Measurements from ENCODE around the gene CNN1. TPM values are rescaled to one million over a fixed set of nuclear protein-coding genes. Genes with fewer than 3 reads are reported as not detected.

Gene CNN1
- total RNA-seq, 1 experiment from 2014 or later = 0.44 TPM

DNA sequence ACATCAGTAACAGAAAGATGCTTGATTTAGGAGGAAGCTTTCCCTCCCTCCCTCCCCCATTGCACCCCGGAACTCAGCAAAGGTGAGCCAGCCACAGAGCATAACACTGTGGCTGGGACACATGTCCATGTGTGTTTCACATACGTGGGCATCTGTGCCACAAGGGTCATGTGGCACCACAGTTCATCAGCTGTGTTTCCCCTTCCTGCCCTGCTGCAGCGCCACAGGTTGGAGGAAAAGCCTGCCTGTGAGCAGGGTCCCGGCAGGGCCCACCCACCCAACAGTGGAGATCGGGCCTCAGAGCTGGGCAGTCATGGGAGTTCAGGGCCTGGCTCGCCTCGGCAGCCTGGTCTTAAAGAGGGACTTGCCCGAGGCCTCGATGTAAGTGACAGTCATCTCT is 36.0 kb downstream of the CNN1 start:
- ChIA-PET POLR2A (ENCODE audit: unreplicated experiment) (no interaction called here), CTCF (no interaction called here)
- no peak overlapping the region for H2AFZ ChIP-seq
- H3K79me2 ChIP-seq (ENCODE audit: low read depth) = no peaks in the 10 kb centered on the region
- H3K36me3 ChIP-seq (ENCODE audit: low read depth) = no peaks in the 10 kb centered on the region
- 0 out of 2 replicates have a peak, but pooled peaks cover 5% of the 10 kb centered on the region for H3F3A ChIP-seq (ENCODE audit: insufficient read depth, low read depth)
- no peaks in the 10 kb centered on the region for H3K9me3 ChIP-seq (ENCODE audit: insufficient read depth, low read depth)
- TF ChIP-seq, protein P1, sequence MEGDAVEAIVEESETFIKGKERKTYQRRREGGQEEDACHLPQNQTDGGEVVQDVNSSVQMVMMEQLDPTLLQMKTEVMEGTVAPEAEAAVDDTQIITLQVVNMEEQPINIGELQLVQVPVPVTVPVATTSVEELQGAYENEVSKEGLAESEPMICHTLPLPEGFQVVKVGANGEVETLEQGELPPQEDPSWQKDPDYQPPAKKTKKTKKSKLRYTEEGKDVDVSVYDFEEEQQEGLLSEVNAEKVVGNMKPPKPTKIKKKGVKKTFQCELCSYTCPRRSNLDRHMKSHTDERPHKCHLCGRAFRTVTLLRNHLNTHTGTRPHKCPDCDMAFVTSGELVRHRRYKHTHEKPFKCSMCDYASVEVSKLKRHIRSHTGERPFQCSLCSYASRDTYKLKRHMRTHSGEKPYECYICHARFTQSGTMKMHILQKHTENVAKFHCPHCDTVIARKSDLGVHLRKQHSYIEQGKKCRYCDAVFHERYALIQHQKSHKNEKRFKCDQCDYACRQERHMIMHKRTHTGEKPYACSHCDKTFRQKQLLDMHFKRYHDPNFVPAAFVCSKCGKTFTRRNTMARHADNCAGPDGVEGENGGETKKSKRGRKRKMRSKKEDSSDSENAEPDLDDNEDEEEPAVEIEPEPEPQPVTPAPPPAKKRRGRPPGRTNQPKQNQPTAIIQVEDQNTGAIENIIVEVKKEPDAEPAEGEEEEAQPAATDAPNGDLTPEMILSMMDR (conservative IDR thresholded peaks at IDR 0.05) = no peak
- TF ChIP-seq EZH2 (IDR thresholded peaks at IDR 0.05; ENCODE audit: low read depth) = no peak
- BruUV-seq (replicated peaks) = no TSS peak
- no peaks in the 10 kb centered on the region for H3K27me3 ChIP-seq (ENCODE audit: insufficient read depth, low read depth)
- H3K27ac ChIP-seq = no peak overlapping the region
- no peak overlapping the region for H3K4me2 ChIP-seq
- no peak for DNase-seq
- H4K20me1 ChIP-seq (ENCODE audit: insufficient read depth) = no peaks in the 10 kb centered on the region
- intact Hi-C loops (cut with micrococcal nuclease; ENCODE audit: unreplicated experiment) = no loop called here
- no peaks in the 10 kb centered on the region for H3K4me1 ChIP-seq (replicated peaks; ENCODE audit: insufficient read depth)
- no peak overlapping the region for H3K4me3 ChIP-seq
- H3K9me2 ChIP-seq (ENCODE audit: insufficient read depth) = no peaks in the 10 kb centered on the region

DNA sequence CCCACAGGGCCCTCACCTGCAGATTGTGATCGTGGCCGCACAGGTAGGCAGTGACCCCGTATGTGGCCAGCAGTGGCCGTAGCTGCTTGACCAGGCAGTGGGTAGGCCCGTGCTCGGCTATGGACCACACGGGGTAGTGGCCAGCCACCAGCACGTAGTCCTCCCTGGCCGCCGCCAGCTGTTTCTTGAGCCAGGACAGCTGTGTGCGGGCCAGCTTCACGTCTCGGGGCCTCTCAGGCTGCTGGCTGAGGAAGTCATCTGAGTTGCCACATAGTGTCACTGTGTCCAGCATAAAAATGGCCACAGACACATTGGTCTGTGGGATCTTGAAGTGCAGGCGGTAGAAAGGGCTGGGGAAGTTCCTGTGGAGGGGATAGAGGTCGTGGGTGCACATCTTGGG is 37.6 kb downstream of the CNN1 start:
- H3K79me2 ChIP-seq (ENCODE audit: low read depth) = no peaks in the 10 kb centered on the region
- no peaks in the 10 kb centered on the region for H3K27me3 ChIP-seq (ENCODE audit: insufficient read depth, low read depth)
- no peaks in the 10 kb centered on the region for H4K20me1 ChIP-seq (ENCODE audit: insufficient read depth)
- no peak overlapping the region for H3K4me2 ChIP-seq
- H3K4me1 ChIP-seq (replicated peaks; ENCODE audit: insufficient read depth) = no peaks in the 10 kb centered on the region
- DNase-seq = no peak
- TF ChIP-seq EZH2 (IDR thresholded peaks at IDR 0.05; ENCODE audit: low read depth) = no peak
- TF ChIP-seq, protein P1 (conservative IDR thresholded peaks at IDR 0.05) = no peak
- H2AFZ ChIP-seq = no peak overlapping the region
- ChIA-PET POLR2A (ENCODE audit: unreplicated experiment) (no interaction called here), CTCF (no interaction called here)
- H3K27ac ChIP-seq = no peak overlapping the region
- no peak overlapping the region for H3K4me3 ChIP-seq
- no peaks in the 10 kb centered on the region for H3K9me2 ChIP-seq (ENCODE audit: insufficient read depth)
- H3K36me3 ChIP-seq (ENCODE audit: low read depth) = no peaks in the 10 kb centered on the region
- BruUV-seq (replicated peaks) = no TSS peak
- H3F3A ChIP-seq (ENCODE audit: insufficient read depth, low read depth) = no peaks in the 10 kb centered on the region; the same call in 1 of the 2 replicates
- intact Hi-C loops (cut with micrococcal nuclease; ENCODE audit: unreplicated experiment) = no loop called here
- H3K9me3 ChIP-seq (ENCODE audit: insufficient read depth, low read depth) = no peaks in the 10 kb centered on the region

DNA sequence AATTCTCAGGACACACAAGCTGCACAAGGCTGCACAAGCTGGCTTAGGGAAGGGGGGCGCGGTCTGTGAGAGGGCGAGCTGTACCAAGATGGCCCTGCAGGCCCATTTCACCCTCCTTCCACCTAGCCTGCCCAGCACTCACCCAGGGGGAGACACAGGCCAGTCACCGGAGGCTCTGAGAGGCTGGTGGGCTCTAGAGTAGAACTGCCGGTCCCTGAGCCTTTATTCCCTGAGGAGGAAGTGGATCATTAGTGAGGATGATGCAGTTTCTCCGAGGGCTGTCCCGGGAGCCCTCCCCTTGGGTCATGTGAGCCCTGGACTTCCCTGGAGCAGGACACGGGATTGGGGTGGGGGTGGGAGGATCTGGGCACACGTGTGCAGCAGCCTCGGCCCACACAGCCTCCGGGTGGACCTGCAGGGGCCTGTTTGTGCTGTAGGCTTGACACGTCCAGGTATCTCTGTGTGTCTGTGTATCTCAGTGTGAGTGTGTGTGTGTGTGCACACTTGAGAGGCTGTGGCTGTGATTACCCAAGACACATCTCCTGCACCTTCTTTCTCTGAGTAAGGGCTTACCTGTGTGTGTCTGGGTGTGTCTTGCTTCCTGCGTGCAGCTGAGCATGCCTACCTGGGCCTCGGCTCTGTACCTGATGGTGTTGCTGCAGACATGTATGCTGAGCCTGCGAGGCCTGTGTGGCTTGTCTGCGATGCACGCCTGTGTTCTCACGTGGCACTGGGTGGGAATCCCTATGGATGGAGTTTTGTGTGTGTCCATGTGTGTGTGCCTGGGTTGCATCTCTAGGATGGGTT is 39.0 kb downstream of the CNN1 start, which contains the start of gene ACP5:
Gene ACP5 (minus strand): TSS at position 195 of the 807 bp plus-strand sequence. CDS start 328 bp downstream, outside the sequence.
- ChIA-PET CTCF (no interaction called here), POLR2A (ENCODE audit: unreplicated experiment) (no interaction called here)
- H4K20me1 ChIP-seq (ENCODE audit: insufficient read depth) = no peaks in the 10 kb centered on the region
- H3K27ac ChIP-seq = no peak within 1 kb of the TSS
- no peak within 1 kb of the TSS for H3K4me2 ChIP-seq
- no peaks in the 10 kb centered on the region for H3K4me1 ChIP-seq (replicated peaks; ENCODE audit: insufficient read depth)
- no peaks in the 10 kb centered on the region for H3K27me3 ChIP-seq (ENCODE audit: insufficient read depth, low read depth)
- no peak within 1 kb of the TSS for H3K4me3 ChIP-seq
- no peak for DNase-seq
- TF ChIP-seq EZH2 (IDR thresholded peaks at IDR 0.05; ENCODE audit: low read depth) = no peak
- TF ChIP-seq, protein P1 (conservative IDR thresholded peaks at IDR 0.05) = no peak
- H2AFZ ChIP-seq = no peak within 1 kb of the TSS
- no peaks in the 10 kb centered on the region for H3K36me3 ChIP-seq (ENCODE audit: low read depth)
- H3K9me2 ChIP-seq (ENCODE audit: insufficient read depth) = no peaks in the 10 kb centered on the region
- H3K9me3 ChIP-seq (ENCODE audit: insufficient read depth, low read depth) = no peaks in the 10 kb centered on the region
- intact Hi-C loops (cut with micrococcal nuclease; ENCODE audit: unreplicated experiment) = no loop called here
- H3K79me2 ChIP-seq (ENCODE audit: low read depth) = no peaks in the 10 kb centered on the region
- no TSS peak for BruUV-seq (replicated peaks)
- H3F3A ChIP-seq (ENCODE audit: insufficient read depth, low read depth) = no peaks in the 10 kb centered on the region; the same call in 1 of the 2 replicates

Measured in PC-9 (cell line).